LHCN-M2 (cell line): ENCODE results near the gene PCBD1. TPM values are rescaled to one million over a fixed set of nuclear protein-coding genes. Genes with fewer than 3 reads are reported as not detected.
"Not testable (repeated sequence)": the region's sequence is repeated elsewhere in the genome, so short reads cannot be mapped to it uniquely, and the experiment has no call there.

Experiments used
- DNase-seq: peaks from one replicate; pipeline ENCODE4 v3.0.0-alpha.2; 2012; ENCODE audit warnings: low read depth
- total RNA-seq: library from RNA; depleted of rRNA; stranded (reverse); fragments of >200 nt; gene quantifications from 2 replicates; pipeline ENCODE4 v1.2.3, GENCODE V29; 2014

PCBD1 gene
- total RNA-seq, 1 experiment from 2014 or later, result 32.4 TPM

GRCh38 chr10:70863470-70864160 lies 24.8 kb downstream of the PCBD1 start:
- DNase-seq, result peak; percentile 14

- DNase-seq, result not testable (repeated sequence)
These were observed 26.7 kb downstream of the PCBD1 start for GRCh38 chr10:70861495-70862197.

GRCh38 chr10:70858759-70859158 lies 29.6 kb downstream of the PCBD1 start:
- no peak for DNase-seq

GRCh38 chr10:70856454-70856853 lies 31.9 kb downstream of the PCBD1 start:
- no peak for DNase-seq

- DNase-seq, result no peak
These were observed 34.9 kb downstream of the PCBD1 start for GRCh38 chr10:70853457-70853856.

- DNase-seq, result no peak
These were observed 35.3 kb downstream of the PCBD1 start for GRCh38 chr10:70853038-70853437.

- no peak for DNase-seq
These were observed 36.5 kb downstream of the PCBD1 start for GRCh38 chr10:70851597-70852475.

- DNase-seq, result no peak
These were observed 38.3 kb downstream of the PCBD1 start for GRCh38 chr10:70850097-70850496.

- DNase-seq, result peak; percentile 34
These were observed 38.8 kb downstream of the PCBD1 start for GRCh38 chr10:70849582-70850016.

- peak; percentile 34 for DNase-seq
These were observed 40.6 kb downstream of the PCBD1 start for GRCh38 chr10:70847659-70848360.

- no peak for DNase-seq
These were observed 41.6 kb downstream of the PCBD1 start for GRCh38 chr10:70846795-70847194.

- no peak for DNase-seq
These were observed 42.5 kb downstream of the PCBD1 start for GRCh38 chr10:70845816-70846215.

- no peak for DNase-seq
These were observed 43.1 kb downstream of the PCBD1 start for GRCh38 chr10:70845256-70845655.

- no peak for DNase-seq
These were observed 44.4 kb downstream of the PCBD1 start for GRCh38 chr10:70843776-70844489.

GRCh38 chr10:70843333-70843732 lies 45.0 kb downstream of the PCBD1 start:
- no peak for DNase-seq

GRCh38 chr10:70840836-70841235 lies 47.5 kb downstream of the PCBD1 start:
- DNase-seq, result no peak

- DNase-seq, result no peak
These were observed 50.0 kb downstream of the PCBD1 start for GRCh38 chr10:70838270-70838805.

GRCh38 chr10:70837660-70838059 lies 50.7 kb downstream of the PCBD1 start:
- DNase-seq, result no peak

GRCh38 chr10:70836319-70836718 lies 52.0 kb downstream of the PCBD1 start:
- DNase-seq, result no peak

- DNase-seq, result no peak
These were observed 53.8 kb downstream of the PCBD1 start for GRCh38 chr10:70834441-70835151.
